ENCODE results near the gene FGF2.

Gene FGF2

GRCh38 chr4:122912810-122913575 lies 86.4 kb downstream of the FGF2 start:
- no peak for DNase-seq (ENCODE audit: low read depth)
- no peak overlapping the region for H3K4me3 ChIP-seq (ENCODE audit: low read depth, low read length)
- no peak for TF ChIP-seq CTCF (IDR thresholded peaks at IDR 0.05; ENCODE audit: control insufficient read depth, extremely low read depth, insufficient read depth)

- no peak for DNase-seq (ENCODE audit: low read depth)
- no peak overlapping the region for H3K4me3 ChIP-seq (ENCODE audit: low read depth, low read length)
- TF ChIP-seq CTCF (IDR thresholded peaks at IDR 0.05; ENCODE audit: control insufficient read depth, extremely low read depth, insufficient read depth): peak; percentile 58
Observed at GRCh38 chr4:122914292-122914904, 87.8 kb downstream of the FGF2 start.

DNA sequence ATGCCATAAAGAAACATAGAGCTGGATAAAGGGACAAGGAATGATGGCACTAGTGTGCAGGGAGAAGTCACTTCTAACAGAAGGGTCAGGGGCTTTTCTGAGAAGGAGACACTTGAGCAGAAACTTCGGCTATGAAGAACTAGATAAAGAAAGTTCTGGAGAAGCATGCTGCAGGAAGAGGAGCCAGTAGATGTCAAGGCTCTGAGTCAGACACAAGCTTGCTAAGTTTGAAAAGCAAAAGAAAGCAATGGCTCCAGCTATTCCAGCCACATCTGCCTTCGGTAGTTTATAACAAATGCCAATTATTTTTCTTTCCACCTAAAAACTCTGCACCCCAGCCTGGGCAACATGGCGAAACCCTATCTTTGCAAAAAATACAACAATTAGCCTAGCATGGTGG lies 88.3 kb downstream of the FGF2 start:
- DNase-seq (ENCODE audit: low read depth): no peak
- no peak for TF ChIP-seq CTCF (IDR thresholded peaks at IDR 0.05; ENCODE audit: control insufficient read depth, extremely low read depth, insufficient read depth)
- no peak overlapping the region for H3K4me3 ChIP-seq (ENCODE audit: low read depth, low read length)

- no peak overlapping the region for H3K4me3 ChIP-seq (ENCODE audit: low read depth, low read length)
- DNase-seq (ENCODE audit: low read depth): no peak
- TF ChIP-seq CTCF (IDR thresholded peaks at IDR 0.05; ENCODE audit: control insufficient read depth, extremely low read depth, insufficient read depth): no peak
Observed at GRCh38 chr4:122917731-122918130, 91.1 kb downstream of the FGF2 start.

DNA sequence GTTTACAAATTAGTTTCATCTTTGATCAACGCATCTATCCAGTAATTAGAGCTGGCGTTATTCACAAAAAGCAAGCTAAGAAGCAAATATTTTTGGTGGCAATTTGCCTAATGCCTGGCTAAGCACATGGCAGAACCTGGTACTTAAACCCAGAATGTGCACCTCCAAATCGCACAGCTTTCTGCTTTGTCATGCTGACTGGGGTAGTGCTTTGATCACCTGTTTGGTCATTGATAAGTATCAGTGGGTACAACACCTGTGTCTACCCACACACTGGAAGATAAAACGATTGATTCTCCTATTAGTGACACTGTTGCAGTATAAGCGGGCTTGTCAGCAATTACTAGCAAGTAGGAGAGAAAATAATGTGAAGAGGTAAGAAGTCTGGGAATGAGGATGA lies 93.8 kb downstream of the FGF2 start:
- no peak overlapping the region for H3K4me3 ChIP-seq (ENCODE audit: low read depth, low read length)
- TF ChIP-seq CTCF (IDR thresholded peaks at IDR 0.05; ENCODE audit: control insufficient read depth, extremely low read depth, insufficient read depth): no peak
- no peak for DNase-seq (ENCODE audit: low read depth)

GRCh38 chr4:122921300-122921699 lies 94.7 kb downstream of the FGF2 start:
- peak overlapping the region; percentile 95 for H3K4me3 ChIP-seq (ENCODE audit: low read depth, low read length)
- no peak for DNase-seq (ENCODE audit: low read depth)
- no peak for TF ChIP-seq CTCF (IDR thresholded peaks at IDR 0.05; ENCODE audit: control insufficient read depth, extremely low read depth, insufficient read depth)
